SU-DHL-6 (cell line): Measurements from ENCODE around the gene CRAMP1.

Source experiments
- CTCF ChIP-seq: fragments of 200-600 bp; sonication (generic); IDR thresholded peaks from one replicate; pipeline ENCODE4 v1.5.1; 2017; ENCODE audit warnings: antibody characterized with exemption, mild to moderate bottlenecking, low read length, moderate library complexity; ENCODE audit not compliant: insufficient read depth, poor library complexity, severe bottlenecking
- EZH2phosphoT487 ChIP-seq: fragments of 200-600 bp; sonication (generic), shearing (Covaris generic); conservative IDR thresholded peaks from 2 replicates; pipeline ENCODE4 v1.6.1; 2018; ENCODE audit warnings: mild to moderate bottlenecking, antibody characterized with exemption, low read length, moderate library complexity, mixed read lengths

- TF ChIP-seq CTCF (no peak), EZH2phosphoT487 (no peak)
These were observed 22.4 kb downstream of the CRAMP1 start for GRCh38 chr16:1634541-1634940.
